Activated gamma-delta T cell treated with Interleukin-2 at 50 U/mL for 16 hours (primary cell): ENCODE measurements around the gene TMPRSS9.

ENCODE experiments used
- DNase-seq: peaks from one replicate; pipeline ENCODE4 v3.0.0-alpha.2; 2020

The TMPRSS9 gene

GRCh38 chr19:2359992-2360685, at the start of gene TMPRSS9:
Gene TMPRSS9, plus strand, starts transcription at chr19:2360265. Its CDS starts 29,521 bp downstream, at chr19:2389786.
- DNase-seq = no peak

- no peak for DNase-seq
Observed at GRCh38 chr19:2311093-2311492, 49.0 kb upstream of the TMPRSS9 start.

GRCh38 chr19:2312820-2313501, 47.1 kb upstream of the TMPRSS9 start:
- no peak for DNase-seq

- DNase-seq = no peak
Observed at GRCh38 chr19:2315121-2315817, 44.8 kb upstream of the TMPRSS9 start.

- peak; percentile 38 for DNase-seq
Observed at GRCh38 chr19:2315818-2316353, 44.2 kb upstream of the TMPRSS9 start.

- no peak for DNase-seq
Observed at GRCh38 chr19:2317300-2317699, 42.8 kb upstream of the TMPRSS9 start.

GRCh38 chr19:2317756-2318155, 42.3 kb upstream of the TMPRSS9 start:
- DNase-seq = no peak

- DNase-seq = no peak
Observed at GRCh38 chr19:2318923-2319322, 41.1 kb upstream of the TMPRSS9 start.

GRCh38 chr19:2319551-2319950, 40.5 kb upstream of the TMPRSS9 start:
- DNase-seq = no peak

GRCh38 chr19:2320049-2320448, 40.0 kb upstream of the TMPRSS9 start:
- DNase-seq = no peak

GRCh38 chr19:2320939-2321338, 39.1 kb upstream of the TMPRSS9 start:
- DNase-seq = no peak

GRCh38 chr19:2321565-2322283, 38.3 kb upstream of the TMPRSS9 start:
- DNase-seq = no peak

- no peak for DNase-seq
Observed at GRCh38 chr19:2323707-2324106, 36.4 kb upstream of the TMPRSS9 start.

GRCh38 chr19:2324220-2324948, 35.7 kb upstream of the TMPRSS9 start:
- DNase-seq = no peak

GRCh38 chr19:2325281-2326046, 34.6 kb upstream of the TMPRSS9 start:
- no peak for DNase-seq

GRCh38 chr19:2326699-2327360, 33.2 kb upstream of the TMPRSS9 start:
- no peak for DNase-seq

- no peak for DNase-seq
Observed at GRCh38 chr19:2327773-2328400, 32.2 kb upstream of the TMPRSS9 start.

GRCh38 chr19:2328401-2329148, 31.5 kb upstream of the TMPRSS9 start, which contains the start of the genes LSM7 and SPPL2B:
Gene LSM7, minus strand, starts transcription at chr19:2328586. Its CDS starts 20 bp downstream, at chr19:2328566.
Gene SPPL2B, plus strand, starts transcription at chr19:2328684. Its CDS starts 26 bp downstream, at chr19:2328710.
- peak; percentile 91 for DNase-seq

- DNase-seq = no peak
Observed at GRCh38 chr19:2329149-2329478, 31.0 kb upstream of the TMPRSS9 start.

GRCh38 chr19:2329501-2329916, 30.6 kb upstream of the TMPRSS9 start:
- DNase-seq = no peak
